PC-9 (cell line): ENCODE results near the gene SRC. TPM values are rescaled to one million over a fixed set of nuclear protein-coding genes. Genes with fewer than 3 reads are reported as not detected.

Source experiments
- BruUV-seq: library from RNA; stranded (reverse); fragments of 400-500 nt; replicated peaks from 2 replicates; lab custom pipeline; 2021; lab: Mats Ljungman, UMichigan
- CTCF ChIA-PET: fragments of 300-600 bp; sonication (Branson Sonifier 250); formaldehyde crosslinking; loops from one replicate; lab custom pipeline; 2022; ENCODE audit warnings: antibody characterized with exemption; lab: Charles Lee
- POLR2A ChIA-PET: fragments of 300-600 bp; sonication (Branson Sonifier 250); formaldehyde crosslinking; loops from one replicate; lab custom pipeline; 2022; ENCODE audit warnings: antibody characterized with exemption; ENCODE audit not compliant: unreplicated experiment; lab: Charles Lee
- DNase-seq, 2 experiments: peaks; one replicate each; pipeline versions ENCODE4 v3.0.0 to v3.0.0-alpha.2; 2015 to 2022; ENCODE audit warnings: mixed read lengths in 1 of 2
- H2AFZ ChIP-seq: fragments of 200-600 bp; sonication (generic); 2 replicates; pipeline ENCODE4 v1.8.1; 2017; ENCODE audit warnings: antibody characterized with exemption
- H3F3A ChIP-seq: fragments of 200-600 bp; sonication (generic); 2 replicates; pipeline ENCODE4 v1.8.1; 2017; ENCODE audit warnings: antibody characterized with exemption, mild to moderate bottlenecking, low read depth; ENCODE audit not compliant: insufficient read depth
- H3K27ac ChIP-seq: fragments of 200-600 bp; sonication (generic); 2 replicates; pipeline ENCODE4 v1.6.1; 2016; ENCODE audit warnings: mixed run types
- H3K27me3 ChIP-seq: fragments of 200-600 bp; sonication (generic); 2 replicates; pipeline ENCODE4 v1.6.1; 2016; ENCODE audit warnings: low read depth, mixed run types; ENCODE audit not compliant: insufficient read depth
- H3K36me3 ChIP-seq: fragments of 200-600 bp; sonication (generic); 2 replicates; pipeline ENCODE4 v1.6.1; 2016; ENCODE audit warnings: low read depth, mixed run types
- H3K4me1 ChIP-seq: fragments of 200-600 bp; sonication (generic); replicated peaks from 2 replicates; pipeline ENCODE4 v1.6.1; 2016; ENCODE audit warnings: mixed run types; ENCODE audit not compliant: insufficient read depth
- H3K4me2 ChIP-seq: fragments of 200-600 bp; sonication (generic); 2 replicates; pipeline ENCODE4 v1.6.1; 2017; ENCODE audit warnings: mixed run types
- H3K4me3 ChIP-seq: fragments of 200-600 bp; sonication (generic); 2 replicates; pipeline ENCODE4 v1.6.1; 2016; ENCODE audit warnings: mixed run types
- H3K79me2 ChIP-seq: fragments of 200-600 bp; sonication (generic); 2 replicates; pipeline ENCODE4 v1.6.1; 2017; ENCODE audit warnings: low read depth, mixed run types
- H3K9me2 ChIP-seq: fragments of 200-600 bp; sonication (generic); 2 replicates; pipeline ENCODE4 v1.8.1; 2017; ENCODE audit warnings: mild to moderate bottlenecking; ENCODE audit not compliant: insufficient read depth
- H3K9me3 ChIP-seq: fragments of 200-600 bp; sonication (generic); 2 replicates; pipeline ENCODE4 v1.8.1; 2016; ENCODE audit warnings: low read depth; ENCODE audit not compliant: insufficient read depth
- H4K20me1 ChIP-seq: fragments of 200-600 bp; sonication (generic); 2 replicates; pipeline ENCODE4 v1.8.1; 2017; ENCODE audit not compliant: insufficient read depth
- EZH2 ChIP-seq: fragments of 200-600 bp; sonication (generic); IDR thresholded peaks from 2 replicates; pipeline ENCODE4 v1.8.0; 2017; ENCODE audit warnings: antibody characterized with exemption, low read depth
- intact Hi-C: fragments of 100-400 bp; cut with micrococcal nuclease; formaldehyde crosslinking; loops from one replicate; pipeline ENCODE4 v1.10.0; 2022; ENCODE audit not compliant: unreplicated experiment
- total RNA-seq: library from RNA; stranded (reverse); gene quantifications from 2 replicates; pipeline ENCODE4 v1.2.3, GENCODE V29; 2021
- TF ChIP-seq, protein P1 (sequence below): fragments of 200-600 bp; sonication (generic); conservative IDR thresholded peaks from 2 replicates; pipeline ENCODE4 v1.6.1; 2017; ENCODE audit warnings: mixed run types, antibody characterized with exemption, mild to moderate bottlenecking, moderate library complexity

Gene SRC
- total RNA-seq, 1 experiment from 2014 or later = 58.4 TPM

DNA sequence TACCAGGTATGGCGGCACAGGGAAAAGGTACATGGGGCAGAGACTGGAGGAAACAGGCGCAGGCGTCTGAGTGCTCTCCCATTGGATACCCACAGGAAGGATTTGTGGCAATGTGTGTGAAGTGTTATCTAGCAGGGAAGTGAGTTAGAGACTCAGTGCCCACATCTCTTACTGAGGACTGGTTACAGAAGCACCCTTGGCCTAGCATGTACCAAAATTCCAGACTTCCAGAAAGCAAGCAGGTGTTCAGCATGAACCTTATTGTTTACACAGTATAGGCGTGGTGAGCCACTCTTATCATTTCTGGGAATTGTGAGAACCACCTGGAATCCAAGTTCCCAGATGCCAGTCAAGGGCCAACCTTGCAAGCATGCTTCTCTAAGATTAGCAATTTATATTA lies 42.3 kb upstream of the SRC start:
- no peaks in the 10 kb centered on the region for H3K4me1 ChIP-seq
- no peaks in the 10 kb centered on the region; the same call in 1 of the 2 replicates for H4K20me1 ChIP-seq
- H3K79me2 ChIP-seq = peaks cover 8% of the 10 kb centered on the region; the same call in 1 of the 2 replicates
- H3K27ac ChIP-seq = no peak overlapping the region
- ChIA-PET CTCF (no interaction called here), POLR2A (no interaction called here)
- H3K27me3 ChIP-seq = no peaks in the 10 kb centered on the region
- TF ChIP-seq EZH2 = no peak
- TF ChIP-seq, protein P1, sequence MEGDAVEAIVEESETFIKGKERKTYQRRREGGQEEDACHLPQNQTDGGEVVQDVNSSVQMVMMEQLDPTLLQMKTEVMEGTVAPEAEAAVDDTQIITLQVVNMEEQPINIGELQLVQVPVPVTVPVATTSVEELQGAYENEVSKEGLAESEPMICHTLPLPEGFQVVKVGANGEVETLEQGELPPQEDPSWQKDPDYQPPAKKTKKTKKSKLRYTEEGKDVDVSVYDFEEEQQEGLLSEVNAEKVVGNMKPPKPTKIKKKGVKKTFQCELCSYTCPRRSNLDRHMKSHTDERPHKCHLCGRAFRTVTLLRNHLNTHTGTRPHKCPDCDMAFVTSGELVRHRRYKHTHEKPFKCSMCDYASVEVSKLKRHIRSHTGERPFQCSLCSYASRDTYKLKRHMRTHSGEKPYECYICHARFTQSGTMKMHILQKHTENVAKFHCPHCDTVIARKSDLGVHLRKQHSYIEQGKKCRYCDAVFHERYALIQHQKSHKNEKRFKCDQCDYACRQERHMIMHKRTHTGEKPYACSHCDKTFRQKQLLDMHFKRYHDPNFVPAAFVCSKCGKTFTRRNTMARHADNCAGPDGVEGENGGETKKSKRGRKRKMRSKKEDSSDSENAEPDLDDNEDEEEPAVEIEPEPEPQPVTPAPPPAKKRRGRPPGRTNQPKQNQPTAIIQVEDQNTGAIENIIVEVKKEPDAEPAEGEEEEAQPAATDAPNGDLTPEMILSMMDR = no peak
- no peak overlapping the region for H3K4me2 ChIP-seq
- H3K4me3 ChIP-seq = no peak overlapping the region
- BruUV-seq = no TSS peak
- no peaks in the 10 kb centered on the region for H3F3A ChIP-seq
- H2AFZ ChIP-seq = no peak overlapping the region
- no peak for DNase-seq
- H3K9me2 ChIP-seq = no peaks in the 10 kb centered on the region
- intact Hi-C loops = no loop called here
- no peaks in the 10 kb centered on the region for H3K9me3 ChIP-seq
- H3K36me3 ChIP-seq = peaks cover 19% of the 10 kb centered on the region

DNA sequence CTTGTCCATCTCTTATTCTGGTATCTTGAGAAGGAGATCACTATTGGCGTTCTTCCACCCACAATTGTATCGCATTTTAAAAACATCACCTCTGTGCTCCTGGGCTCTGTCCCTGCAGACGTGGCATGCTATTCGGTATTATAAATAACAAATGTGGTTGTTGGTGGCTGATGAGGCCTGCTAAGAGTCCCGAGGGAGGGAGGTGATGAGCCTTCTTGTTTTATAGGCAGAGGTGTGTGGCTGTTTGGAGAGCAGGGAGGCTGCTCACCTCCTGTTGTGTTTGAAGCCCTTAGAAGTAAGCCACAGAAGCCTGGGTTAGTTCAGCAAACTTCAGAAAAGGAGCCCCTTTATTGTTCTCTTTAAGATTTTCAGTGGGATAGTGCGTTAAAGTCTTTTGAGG lies 40.9 kb upstream of the SRC start:
- BruUV-seq = no TSS peak
- no peaks in the 10 kb centered on the region; the same call in 1 of the 2 replicates for H4K20me1 ChIP-seq
- H3K9me3 ChIP-seq = no peaks in the 10 kb centered on the region
- no peak for DNase-seq
- no peak for TF ChIP-seq EZH2
- TF ChIP-seq, protein P1 = no peak
- peaks cover 19% of the 10 kb centered on the region for H3K36me3 ChIP-seq
- H3K9me2 ChIP-seq = no peaks in the 10 kb centered on the region
- intact Hi-C loops = no loop called here
- H3K4me1 ChIP-seq = no peaks in the 10 kb centered on the region
- no peak overlapping the region for H3K27ac ChIP-seq
- POLR2A ChIA-PET = no interaction called here
- CTCF ChIA-PET = interaction anchor here (0.7 kb wide), 1 partner anchor 824 kb away, joined by 3 read pairs; no protein-coding TSS in a partner anchor
- no peak overlapping the region for H2AFZ ChIP-seq
- H3F3A ChIP-seq = no peaks in the 10 kb centered on the region
- no peak overlapping the region for H3K4me3 ChIP-seq
- H3K27me3 ChIP-seq = no peaks in the 10 kb centered on the region
- no peak overlapping the region for H3K4me2 ChIP-seq
- no peaks in the 10 kb centered on the region for H3K79me2 ChIP-seq

DNA sequence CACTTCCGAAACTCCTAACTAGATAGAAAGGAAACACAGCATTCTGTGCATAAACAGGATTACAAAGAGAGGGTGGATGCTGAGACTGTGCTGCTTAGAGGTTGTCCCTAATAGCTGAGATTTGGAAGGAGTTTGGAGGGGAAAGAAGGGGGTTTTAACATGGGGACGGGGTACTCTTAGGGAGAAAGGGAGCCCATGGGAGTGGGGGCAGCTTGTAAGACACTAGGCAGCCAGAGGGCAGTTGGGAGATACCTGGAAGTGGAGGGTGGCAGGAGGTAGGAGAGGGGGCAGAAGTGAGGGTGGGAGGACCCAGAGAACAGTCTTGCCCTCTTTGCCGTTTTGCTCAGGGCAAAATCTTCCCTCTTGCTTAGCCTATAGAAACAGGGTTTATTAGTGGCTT lies 40.1 kb upstream of the SRC start:
- no TSS peak for BruUV-seq

More for the DNA sequence above, 40.1 kb upstream of the SRC start:
- TF ChIP-seq, protein P1 = no peak
- no peaks in the 10 kb centered on the region for H3K27me3 ChIP-seq
- H3K9me2 ChIP-seq = no peaks in the 10 kb centered on the region
- no peak for DNase-seq
- no peak overlapping the region for H3K4me3 ChIP-seq
- no peaks in the 10 kb centered on the region for H3K4me1 ChIP-seq
- no peaks in the 10 kb centered on the region for H4K20me1 ChIP-seq
- intact Hi-C loops = no loop called here
- no peak overlapping the region for H3K27ac ChIP-seq
- peaks cover 12% of the 10 kb centered on the region for H3K36me3 ChIP-seq
- CTCF ChIA-PET = interaction anchor here (0.7 kb wide), 1 partner anchor 824 kb away, joined by 3 read pairs; no protein-coding TSS in a partner anchor
- H3K4me2 ChIP-seq = no peak overlapping the region
- no peaks in the 10 kb centered on the region for H3K9me3 ChIP-seq
- no peaks in the 10 kb centered on the region for H3K79me2 ChIP-seq
- no peaks in the 10 kb centered on the region for H3F3A ChIP-seq
- H2AFZ ChIP-seq = no peak overlapping the region
- POLR2A ChIA-PET = no interaction called here
